HG03060 (cell line): ENCODE results near the gene CCDC124.
"Not testable (repeated sequence)": the region's sequence is repeated elsewhere in the genome, so short reads cannot be mapped to it uniquely, and the experiment has no call there.

Source experiments
- ATAC-seq: cut with Tn5 transposase; IDR thresholded peaks from one replicate; pipeline ENCODE4 v1.9.1; 2021; ENCODE audit warnings: low read depth, moderate number of reproducible peaks; ENCODE audit not compliant: unreplicated experiment

The CCDC124 gene

GRCh38 chr19:17977488-17977887, 44.7 kb downstream of the CCDC124 start:
- no peak for ATAC-seq

DNA sequence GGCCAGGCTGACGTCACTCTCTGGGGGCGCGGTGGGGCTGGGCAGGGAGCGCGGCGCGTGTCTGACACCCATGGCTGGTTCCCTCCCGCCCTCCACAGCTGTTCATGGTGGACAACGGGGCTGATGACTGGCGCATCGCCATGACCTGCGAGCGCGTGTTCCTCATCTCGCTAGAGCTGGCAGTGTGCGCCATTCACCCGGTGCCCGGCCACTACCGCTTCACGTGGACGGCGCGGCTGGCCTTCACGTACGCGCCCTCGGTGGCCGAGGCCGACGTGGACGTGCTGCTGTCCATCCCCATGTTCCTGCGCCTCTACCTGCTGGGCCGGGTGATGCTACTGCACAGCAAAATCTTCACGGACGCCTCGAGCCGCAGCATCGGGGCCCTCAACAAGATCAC, 48.8 kb downstream of the CCDC124 start:
- ATAC-seq = no peak

GRCh38 chr19:17982430-17982829, 49.6 kb downstream of the CCDC124 start:
- ATAC-seq = no peak

GRCh38 chr19:17985037-17985818, 52.4 kb downstream of the CCDC124 start:
- ATAC-seq = no peak

DNA sequence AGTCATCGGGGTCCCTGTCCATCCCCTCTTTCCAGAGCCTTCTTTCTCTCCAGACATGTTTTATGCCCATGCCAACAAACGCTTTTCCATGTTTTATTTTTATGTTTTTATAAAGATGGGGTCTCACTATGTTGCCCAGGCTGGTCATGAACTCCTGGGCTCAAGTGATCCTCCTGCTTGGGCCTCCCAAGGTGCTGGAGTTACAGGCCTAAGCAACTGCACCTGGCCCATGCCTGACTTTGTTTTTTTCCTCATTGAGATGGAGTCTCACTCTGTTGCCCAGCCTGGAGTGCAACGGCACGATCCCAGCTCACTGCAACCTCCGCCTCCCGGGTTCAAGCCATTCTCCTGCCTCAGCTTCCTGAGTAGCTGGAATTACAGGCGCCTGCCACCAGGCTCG, 53.8 kb downstream of the CCDC124 start:
- ATAC-seq = not testable (repeated sequence)

DNA sequence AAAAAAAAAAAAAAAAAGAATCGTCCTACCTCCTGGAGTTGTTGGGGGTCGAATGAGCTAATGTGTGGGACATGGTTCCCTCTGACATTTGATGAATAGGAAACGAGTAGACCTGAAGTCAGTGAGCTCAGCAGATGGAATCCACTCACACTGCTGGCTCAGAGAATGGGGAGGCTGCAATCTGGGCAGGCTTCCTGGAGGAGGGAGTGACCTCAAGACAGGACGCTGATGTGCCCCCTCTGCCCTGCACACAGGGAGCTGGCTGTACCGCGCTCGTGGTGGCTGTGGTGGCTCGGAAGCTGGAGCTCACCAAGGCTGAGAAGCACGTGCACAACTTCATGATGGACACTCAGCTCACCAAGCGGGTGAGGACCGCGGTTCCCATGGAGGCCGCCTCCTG, 55.3 kb downstream of the CCDC124 start:
- ATAC-seq = no peak

GRCh38 chr19:17989425-17990094, 56.7 kb downstream of the CCDC124 start:
- no peak for ATAC-seq

GRCh38 chr19:17993076-17993813, 60.4 kb downstream of the CCDC124 start:
- no peak for ATAC-seq
